HepG2 (cell line): ENCODE measurements around the gene CSPG5. TPM values are rescaled to one million over a fixed set of nuclear protein-coding genes. Genes with fewer than 3 reads are reported as not detected.

ENCODE experiments used
- EHMT2 ChIP-seq: fragments of 200-600 bp; sonication (generic); IDR thresholded peaks from 2 replicates; pipeline ENCODE4 v1.7.0; 2017; ENCODE audit warnings: antibody characterized with exemption, low read depth, low read length, borderline replicate concordance
- HNRNPUL1 ChIP-seq: fragments of 200-400 bp; formaldehyde crosslinking; IDR thresholded peaks from 2 replicates; pipeline ENCODE4 v1.6.1; 2017; ENCODE audit warnings: low read depth, mild to moderate bottlenecking, low read length, moderate library complexity
- NR2F2 ChIP-seq: IDR thresholded peaks from 2 replicates; pipeline ENCODE4 v1.6.1; 2012; ENCODE audit warnings: low read depth, inconsistent platforms, borderline replicate concordance
- SIX4 ChIP-seq: sonication (generic); formaldehyde crosslinking; IDR thresholded peaks from 2 replicates; pipeline ENCODE4 v1.4.0; 2020; ENCODE audit warnings: missing genetic modification reagents
- ZNF33A ChIP-seq: sonication (generic); formaldehyde crosslinking; IDR thresholded peaks from 2 replicates; pipeline ENCODE4 v1.5.1; 2020; ENCODE audit warnings: missing genetic modification reagents, mild to moderate bottlenecking, moderate library complexity, borderline replicate concordance
- ZNF549 ChIP-seq: sonication (generic); formaldehyde crosslinking; IDR thresholded peaks from 2 replicates; pipeline ENCODE4 v1.5.0; 2020; ENCODE audit warnings: missing genetic modification reagents
- ZNF775 ChIP-seq: sonication (generic); formaldehyde crosslinking; IDR thresholded peaks from 2 replicates; pipeline ENCODE4 v1.4.0; 2020; ENCODE audit warnings: missing genetic modification reagents, mild to moderate bottlenecking, moderate library complexity, borderline replicate concordance
- ZNF782 ChIP-seq: sonication (generic); formaldehyde crosslinking; IDR thresholded peaks from 2 replicates; pipeline ENCODE4 v1.4.0; 2020; ENCODE audit warnings: missing genetic modification reagents, mild to moderate bottlenecking, borderline replicate concordance
- polyA plus RNA-seq, 8 experiments: library from polyadenylated mRNA; depleted of rRNA in 3 of 8; stranded (reverse) in 7 of 8; unstranded in 1 of 8; fragments of >200 nt; fragmentation: Illumina TruSeq in 4 of 8; extraction: Trizol in 4 of 8; gene quantifications; 2 replicates each; pipeline versions ENCODE4 v1.2.1 to v1.2.3, GENCODE V29; 2011 to 2016; ENCODE audit warnings: low read depth in 4 of 8, missing spikeins in 1 of 8, mixed read lengths in 1 of 8; ENCODE audit not compliant: insufficient read depth in 1 of 8
- total RNA-seq, 5 experiments: library from RNA; depleted of rRNA; stranded (reverse); fragments of >200 nt; fragmentation: Illumina TruSeq; extraction: Trizol; gene quantifications; 2 replicates each; pipeline ENCODE4 v1.2.3, GENCODE V29; 2016; ENCODE audit warnings: low read depth in 1 of 5
- TF ChIP-seq, protein P1 (sequence below): sonication (generic); formaldehyde crosslinking; IDR thresholded peaks from 2 replicates; pipeline ENCODE4 v1.4.0; 2020; ENCODE audit warnings: missing genetic modification reagents
- TF ChIP-seq, protein P2 (sequence below): sonication (generic); formaldehyde crosslinking; IDR thresholded peaks from 2 replicates; pipeline ENCODE4 v1.4.0; 2020; ENCODE audit warnings: low read depth, mild to moderate bottlenecking, missing genetic modification reagents
- TF ChIP-seq, protein P3 (sequence below): sonication (generic); formaldehyde crosslinking; IDR thresholded peaks from 2 replicates; pipeline ENCODE4 v1.4.0; 2020; ENCODE audit warnings: missing genetic modification reagents, borderline replicate concordance
- TF ChIP-seq, protein P4 (sequence below): IDR thresholded peaks from 2 replicates; pipeline ENCODE4 v1.6.1; 2016

Gene CSPG5
- total and polyA plus RNA-seq, 2 of the 13 experiments (the other 11 are each of a cell fraction or from before 2014, with no cell fraction given), result 0.07 to 0.15 TPM

DNA sequence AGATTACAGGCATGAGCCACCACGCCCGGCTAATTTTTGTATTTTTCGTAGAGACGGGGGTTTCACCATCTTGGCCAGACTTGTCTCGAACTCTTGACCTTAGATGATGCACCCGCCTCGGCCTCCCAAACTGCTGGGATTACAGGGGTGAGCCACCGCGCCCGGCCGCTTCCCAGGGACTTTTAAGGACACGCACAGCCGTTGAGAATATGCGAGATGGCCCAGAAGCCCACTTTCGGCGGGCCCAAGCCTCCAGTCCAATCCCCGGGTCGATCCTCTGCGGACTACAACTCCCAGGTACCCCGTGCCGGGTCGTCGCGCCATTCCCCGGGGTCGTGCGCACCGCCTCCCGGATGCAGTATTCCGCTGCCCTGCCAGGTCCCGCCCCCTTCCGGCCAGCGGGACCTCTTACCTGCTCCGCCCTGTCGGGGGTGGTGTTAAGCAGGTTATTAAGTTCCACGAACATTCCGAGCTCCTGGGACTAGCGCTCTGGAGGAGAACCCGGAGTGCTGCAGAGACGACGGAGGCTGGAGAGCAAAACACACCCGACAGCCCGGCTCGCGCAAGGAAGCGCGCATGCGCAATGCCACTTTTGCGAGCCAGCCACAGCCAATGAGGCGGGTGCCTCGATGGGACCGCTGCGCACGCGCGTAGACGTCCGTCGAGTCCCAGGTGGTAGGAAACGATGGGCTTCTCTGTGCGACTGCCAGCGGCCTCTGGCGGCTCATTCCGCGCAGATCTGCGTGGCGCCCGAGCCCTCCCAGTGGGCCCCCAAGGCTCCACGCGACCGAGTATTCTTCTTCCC lies 65.3 kb downstream of the CSPG5 start, which contains the start of gene ELP6 (continued):
- TF ChIP-seq, protein P1, sequence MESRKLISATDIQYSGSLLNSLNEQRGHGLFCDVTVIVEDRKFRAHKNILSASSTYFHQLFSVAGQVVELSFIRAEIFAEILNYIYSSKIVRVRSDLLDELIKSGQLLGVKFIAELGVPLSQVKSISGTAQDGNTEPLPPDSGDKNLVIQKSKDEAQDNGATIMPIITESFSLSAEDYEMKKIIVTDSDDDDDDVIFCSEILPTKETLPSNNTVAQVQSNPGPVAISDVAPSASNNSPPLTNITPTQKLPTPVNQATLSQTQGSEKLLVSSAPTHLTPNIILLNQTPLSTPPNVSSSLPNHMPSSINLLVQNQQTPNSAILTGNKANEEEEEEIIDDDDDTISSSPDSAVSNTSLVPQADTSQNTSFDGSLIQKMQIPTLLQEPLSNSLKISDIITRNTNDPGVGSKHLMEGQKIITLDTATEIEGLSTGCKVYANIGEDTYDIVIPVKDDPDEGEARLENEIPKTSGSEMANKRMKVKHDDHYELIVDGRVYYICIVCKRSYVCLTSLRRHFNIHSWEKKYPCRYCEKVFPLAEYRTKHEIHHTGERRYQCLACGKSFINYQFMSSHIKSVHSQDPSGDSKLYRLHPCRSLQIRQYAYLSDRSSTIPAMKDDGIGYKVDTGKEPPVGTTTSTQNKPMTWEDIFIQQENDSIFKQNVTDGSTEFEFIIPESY, result no peak; the same call in 1 of the 2 replicates
- TF ChIP-seq ZNF782, result peak; percentile 26; the same call in 1 of the 2 replicates
- no peak for TF ChIP-seq ZNF775 (CRISPR knock-in tag)
- TF ChIP-seq EHMT2, result no peak
- TF ChIP-seq, protein P2, sequence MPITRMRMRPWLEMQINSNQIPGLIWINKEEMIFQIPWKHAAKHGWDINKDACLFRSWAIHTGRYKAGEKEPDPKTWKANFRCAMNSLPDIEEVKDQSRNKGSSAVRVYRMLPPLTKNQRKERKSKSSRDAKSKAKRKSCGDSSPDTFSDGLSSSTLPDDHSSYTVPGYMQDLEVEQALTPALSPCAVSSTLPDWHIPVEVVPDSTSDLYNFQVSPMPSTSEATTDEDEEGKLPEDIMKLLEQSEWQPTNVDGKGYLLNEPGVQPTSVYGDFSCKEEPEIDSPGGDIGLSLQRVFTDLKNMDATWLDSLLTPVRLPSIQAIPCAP (CRISPR knock-in tag), result no peak
- TF ChIP-seq SIX4 (CRISPR knock-in tag), result no peak; the same call in 1 of the 2 replicates
- TF ChIP-seq, protein P3, sequence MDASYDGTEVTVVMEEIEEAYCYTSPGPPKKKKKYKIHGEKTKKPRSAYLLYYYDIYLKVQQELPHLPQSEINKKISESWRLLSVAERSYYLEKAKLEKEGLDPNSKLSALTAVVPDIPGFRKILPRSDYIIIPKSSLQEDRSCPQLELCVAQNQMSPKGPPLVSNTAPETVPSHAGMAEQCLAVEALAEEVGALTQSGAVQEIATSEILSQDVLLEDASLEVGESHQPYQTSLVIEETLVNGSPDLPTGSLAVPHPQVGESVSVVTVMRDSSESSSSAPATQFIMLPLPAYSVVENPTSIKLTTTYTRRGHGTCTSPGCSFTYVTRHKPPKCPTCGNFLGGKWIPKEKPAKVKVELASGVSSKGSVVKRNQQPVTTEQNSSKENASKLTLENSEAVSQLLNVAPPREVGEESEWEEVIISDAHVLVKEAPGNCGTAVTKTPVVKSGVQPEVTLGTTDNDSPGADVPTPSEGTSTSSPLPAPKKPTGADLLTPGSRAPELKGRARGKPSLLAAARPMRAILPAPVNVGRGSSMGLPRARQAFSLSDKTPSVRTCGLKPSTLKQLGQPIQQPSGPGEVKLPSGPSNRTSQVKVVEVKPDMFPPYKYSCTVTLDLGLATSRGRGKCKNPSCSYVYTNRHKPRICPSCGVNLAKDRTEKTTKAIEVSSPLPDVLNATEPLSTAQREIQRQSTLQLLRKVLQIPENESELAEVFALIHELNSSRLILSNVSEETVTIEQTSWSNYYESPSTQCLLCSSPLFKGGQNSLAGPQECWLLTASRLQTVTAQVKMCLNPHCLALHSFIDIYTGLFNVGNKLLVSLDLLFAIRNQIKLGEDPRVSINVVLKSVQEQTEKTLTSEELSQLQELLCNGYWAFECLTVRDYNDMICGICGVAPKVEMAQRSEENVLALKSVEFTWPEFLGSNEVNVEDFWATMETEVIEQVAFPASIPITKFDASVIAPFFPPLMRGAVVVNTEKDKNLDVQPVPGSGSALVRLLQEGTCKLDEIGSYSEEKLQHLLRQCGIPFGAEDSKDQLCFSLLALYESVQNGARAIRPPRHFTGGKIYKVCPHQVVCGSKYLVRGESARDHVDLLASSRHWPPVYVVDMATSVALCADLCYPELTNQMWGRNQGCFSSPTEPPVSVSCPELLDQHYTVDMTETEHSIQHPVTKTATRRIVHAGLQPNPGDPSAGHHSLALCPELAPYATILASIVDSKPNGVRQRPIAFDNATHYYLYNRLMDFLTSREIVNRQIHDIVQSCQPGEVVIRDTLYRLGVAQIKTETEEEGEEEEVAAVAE (CRISPR knock-in tag), result peak; percentile 62; the same call in 1 of the 2 replicates
- TF ChIP-seq, protein P4, sequence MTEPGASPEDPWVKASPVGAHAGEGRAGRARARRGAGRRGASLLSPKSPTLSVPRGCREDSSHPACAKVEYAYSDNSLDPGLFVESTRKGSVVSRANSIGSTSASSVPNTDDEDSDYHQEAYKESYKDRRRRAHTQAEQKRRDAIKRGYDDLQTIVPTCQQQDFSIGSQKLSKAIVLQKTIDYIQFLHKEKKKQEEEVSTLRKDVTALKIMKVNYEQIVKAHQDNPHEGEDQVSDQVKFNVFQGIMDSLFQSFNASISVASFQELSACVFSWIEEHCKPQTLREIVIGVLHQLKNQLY (CRISPR knock-in tag), result peak; percentile 44; the same call in 1 of the 2 replicates
- TF ChIP-seq HNRNPUL1, result no peak
- TF ChIP-seq ZNF33A (CRISPR knock-in tag), result no peak; the same call in 1 of the 2 replicates
- no peak; the same call in 1 of the 2 replicates for TF ChIP-seq NR2F2
- no peak for TF ChIP-seq ZNF549
